Panc1 (cell line): Measurements from ENCODE around the gene INPP5A.

ENCODE experiments used
- CTCF ChIP-seq: fragments of 450-650 bp; IDR thresholded peaks from 2 replicates; pipeline ENCODE4 v1.5.1; 2017; ENCODE audit warnings: mild to moderate bottlenecking
- POLR2AphosphoS5 ChIP-seq: IDR thresholded peaks from 2 replicates; pipeline ENCODE4 v1.6.1; 2012; ENCODE audit warnings: mild to moderate bottlenecking, low read depth, low read length, moderate library complexity
- TF ChIP-seq, protein P1 (sequence below), 2 experiments: IDR thresholded peaks; 2 replicates each; pipeline ENCODE4 v1.6.1; 2011 to 2012; ENCODE audit warnings: low read depth in 2 of 2, control low read depth in 1 of 2, low read length in 1 of 2, mild to moderate bottlenecking in 1 of 2, moderate library complexity in 1 of 2; ENCODE audit not compliant: insufficient read depth in 1 of 2

GRCh38 chr10:132820056-132820455 is 282.5 kb downstream of the INPP5A start:
- TF ChIP-seq CTCF, result no peak
- no peak for TF ChIP-seq POLR2AphosphoS5
- TF ChIP-seq, protein P1, sequence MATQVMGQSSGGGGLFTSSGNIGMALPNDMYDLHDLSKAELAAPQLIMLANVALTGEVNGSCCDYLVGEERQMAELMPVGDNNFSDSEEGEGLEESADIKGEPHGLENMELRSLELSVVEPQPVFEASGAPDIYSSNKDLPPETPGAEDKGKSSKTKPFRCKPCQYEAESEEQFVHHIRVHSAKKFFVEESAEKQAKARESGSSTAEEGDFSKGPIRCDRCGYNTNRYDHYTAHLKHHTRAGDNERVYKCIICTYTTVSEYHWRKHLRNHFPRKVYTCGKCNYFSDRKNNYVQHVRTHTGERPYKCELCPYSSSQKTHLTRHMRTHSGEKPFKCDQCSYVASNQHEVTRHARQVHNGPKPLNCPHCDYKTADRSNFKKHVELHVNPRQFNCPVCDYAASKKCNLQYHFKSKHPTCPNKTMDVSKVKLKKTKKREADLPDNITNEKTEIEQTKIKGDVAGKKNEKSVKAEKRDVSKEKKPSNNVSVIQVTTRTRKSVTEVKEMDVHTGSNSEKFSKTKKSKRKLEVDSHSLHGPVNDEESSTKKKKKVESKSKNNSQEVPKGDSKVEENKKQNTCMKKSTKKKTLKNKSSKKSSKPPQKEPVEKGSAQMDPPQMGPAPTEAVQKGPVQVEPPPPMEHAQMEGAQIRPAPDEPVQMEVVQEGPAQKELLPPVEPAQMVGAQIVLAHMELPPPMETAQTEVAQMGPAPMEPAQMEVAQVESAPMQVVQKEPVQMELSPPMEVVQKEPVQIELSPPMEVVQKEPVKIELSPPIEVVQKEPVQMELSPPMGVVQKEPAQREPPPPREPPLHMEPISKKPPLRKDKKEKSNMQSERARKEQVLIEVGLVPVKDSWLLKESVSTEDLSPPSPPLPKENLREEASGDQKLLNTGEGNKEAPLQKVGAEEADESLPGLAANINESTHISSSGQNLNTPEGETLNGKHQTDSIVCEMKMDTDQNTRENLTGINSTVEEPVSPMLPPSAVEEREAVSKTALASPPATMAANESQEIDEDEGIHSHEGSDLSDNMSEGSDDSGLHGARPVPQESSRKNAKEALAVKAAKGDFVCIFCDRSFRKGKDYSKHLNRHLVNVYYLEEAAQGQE (IDR thresholded peaks at IDR 0.05; ENCODE audit: insufficient read depth in 1 of 2, low read depth in 2 of 2, low read length in 1 of 2), result no peak
